HG03342 (cell line): ENCODE data around the gene GATAD2A.
A peak's percentile ranks its signal among the peaks of the same experiment; 100 is the strongest.
"Not testable (repeated sequence)": the region's sequence is repeated elsewhere in the genome, so short reads cannot be mapped to it uniquely, and the experiment has no call there.

ENCODE experiments used
- ATAC-seq: cut with Tn5 transposase; IDR thresholded peaks from one replicate; pipeline ENCODE4 v1.9.1; 2021; ENCODE audit warnings: mild to moderate bottlenecking, moderate library complexity; ENCODE audit not compliant: unreplicated experiment

The GATAD2A gene

GRCh38 chr19:19388568-19389555 is 16.6 kb upstream of the GATAD2A start:
- no peak for ATAC-seq

DNA sequence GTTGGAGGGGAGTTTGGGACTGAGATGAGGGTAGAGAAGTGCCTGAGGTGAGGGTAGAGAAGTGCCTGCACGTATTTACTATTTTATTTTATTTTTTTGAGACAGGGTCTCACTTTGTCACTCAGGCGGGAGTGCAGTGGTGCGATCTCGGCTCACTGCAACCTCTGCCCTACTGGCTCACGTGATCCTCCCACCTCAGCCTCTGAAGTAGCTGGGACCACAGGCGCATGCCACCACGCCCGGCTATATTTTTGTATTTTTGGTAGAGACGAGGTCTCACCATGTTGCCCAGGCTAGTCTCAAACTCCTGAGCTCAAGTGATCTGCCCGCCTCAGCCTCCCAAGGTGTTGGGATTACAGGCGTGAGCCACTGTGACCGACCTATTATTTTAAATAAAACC is 15.8 kb upstream of the GATAD2A start:
- ATAC-seq: not testable (repeated sequence)

DNA sequence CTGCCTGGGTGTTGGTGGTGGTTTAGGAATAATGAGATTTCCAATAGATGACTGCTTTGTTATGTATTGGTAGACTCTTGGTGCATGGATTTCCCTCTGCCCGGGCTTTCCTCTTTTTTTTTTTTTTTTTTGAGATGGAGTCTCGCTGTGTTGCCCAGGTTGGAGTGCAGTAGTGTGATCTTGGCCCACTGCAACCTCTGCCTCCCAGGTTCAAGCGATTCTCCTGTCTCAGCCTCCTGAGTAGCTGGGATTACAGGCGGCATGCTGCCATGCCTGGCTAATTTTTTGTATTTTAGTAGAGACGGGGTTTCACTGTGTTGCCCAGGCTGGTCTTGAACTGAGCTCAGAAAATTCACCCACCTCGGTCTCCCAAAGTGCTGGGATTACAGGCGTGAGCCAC is 11.1 kb upstream of the GATAD2A start:
- ATAC-seq: not testable (repeated sequence)

- no peak for ATAC-seq
Observed at GRCh38 chr19:19399733-19400433, 5.6 kb upstream of the GATAD2A start.

GRCh38 chr19:19402656-19403372 is 2.7 kb upstream of the GATAD2A start:
- ATAC-seq: no peak

DNA sequence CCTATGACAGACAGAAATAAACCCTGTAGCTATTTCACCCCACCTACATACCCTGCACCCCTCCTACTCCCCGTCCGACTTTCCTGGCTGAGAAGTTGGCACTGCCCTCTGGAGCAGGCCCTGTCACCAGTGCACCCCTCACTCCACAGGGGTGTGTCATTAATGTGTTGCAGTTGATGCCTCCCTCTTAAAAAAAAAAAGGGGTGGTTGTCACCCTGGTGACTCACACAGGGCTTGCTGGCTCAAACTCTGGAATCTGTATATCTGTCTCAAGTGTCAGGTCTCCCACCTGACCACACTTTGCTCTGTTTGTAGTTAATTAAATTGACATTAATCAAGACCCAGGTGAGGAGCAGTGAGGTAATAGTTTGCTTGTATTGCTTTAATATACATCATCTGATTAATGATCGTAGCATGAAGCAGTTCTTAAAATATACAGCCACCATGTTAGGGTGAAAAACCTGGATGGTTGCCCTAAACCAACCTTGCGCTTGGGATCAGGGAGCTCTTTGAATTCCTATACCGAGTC is 2.0 kb upstream of the GATAD2A start:
- ATAC-seq: no peak

DNA sequence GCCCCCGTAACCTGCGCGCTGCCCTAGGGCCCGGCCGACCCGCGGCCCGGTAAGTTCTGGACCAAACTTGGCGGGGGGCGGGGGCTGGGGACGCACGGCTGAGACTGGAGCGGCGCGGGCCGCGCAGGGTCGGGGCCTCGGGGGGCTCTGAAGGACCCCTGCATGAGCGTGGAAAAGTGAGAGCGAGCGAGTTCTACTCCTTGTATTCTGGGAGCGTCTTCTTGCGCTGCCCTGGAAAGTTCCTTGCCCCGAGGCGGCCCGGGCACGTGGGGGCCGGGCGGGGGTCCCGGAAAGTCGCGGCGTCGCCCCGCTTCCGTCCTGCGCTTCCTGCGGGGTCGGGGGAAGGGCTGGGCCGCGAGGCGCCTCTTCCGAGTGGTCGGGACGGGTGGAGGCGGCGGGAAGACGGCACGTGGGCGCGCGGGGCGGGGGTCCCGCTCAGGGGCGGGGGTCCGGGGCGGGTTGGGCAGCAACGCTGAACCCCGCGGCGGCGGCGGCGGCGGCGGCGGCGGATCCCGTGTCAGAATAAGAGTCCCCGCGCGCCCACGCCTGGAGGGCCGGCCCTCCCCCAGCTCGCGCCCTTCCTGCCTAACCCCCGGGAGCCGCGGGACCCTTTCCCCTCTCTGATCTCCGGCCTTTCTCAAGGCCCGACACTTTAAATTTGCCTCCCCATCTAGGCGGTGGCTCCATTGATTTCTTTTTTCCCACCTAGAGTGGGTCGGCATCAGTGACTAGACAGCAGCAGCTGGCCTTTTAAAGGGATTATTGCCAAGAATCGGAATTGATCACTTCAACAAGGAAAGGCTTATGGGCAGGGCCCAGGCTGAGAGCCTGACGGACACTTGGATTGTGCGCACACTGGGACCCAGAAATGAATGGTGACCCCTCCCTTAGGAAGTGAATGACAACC is 749 bp downstream of the GATAD2A start:
- peak; percentile 26 for ATAC-seq

DNA sequence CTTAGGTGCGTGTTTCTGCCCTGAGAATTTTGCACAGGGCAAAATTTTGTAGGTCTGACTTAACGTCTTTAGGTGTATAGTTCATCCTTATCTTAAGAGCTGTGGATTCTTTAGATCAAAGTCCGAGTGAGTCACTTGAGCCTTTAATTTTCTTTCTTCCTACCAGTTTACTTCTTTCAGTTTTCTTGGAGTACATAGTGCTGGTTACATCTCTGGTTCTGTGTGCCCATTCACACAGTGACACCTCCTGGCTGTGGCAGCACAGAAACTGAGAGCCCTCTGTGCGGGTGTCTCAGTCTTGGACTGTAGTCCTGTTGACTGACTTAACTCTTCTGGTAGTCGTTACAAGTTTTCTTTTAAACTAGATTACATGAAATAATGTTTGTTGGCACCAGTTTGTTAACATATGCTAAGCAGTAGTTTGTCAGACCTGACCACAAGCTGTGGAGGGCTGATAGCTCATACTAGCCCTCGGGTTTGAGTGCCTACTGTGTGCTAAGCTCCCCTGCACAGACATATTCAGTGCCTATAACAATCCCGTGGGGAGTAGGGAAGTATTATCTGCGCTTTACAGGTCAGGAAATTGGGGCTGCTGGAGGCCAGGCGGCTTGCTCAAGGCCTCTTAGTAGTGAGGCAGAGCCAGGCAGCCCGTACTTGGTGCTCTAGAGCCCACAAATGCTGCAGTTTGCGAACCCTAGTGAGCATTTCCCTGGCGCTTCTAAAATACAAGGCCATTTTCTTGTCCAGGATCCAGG is 1.6 kb downstream of the GATAD2A start:
- ATAC-seq: no peak

DNA sequence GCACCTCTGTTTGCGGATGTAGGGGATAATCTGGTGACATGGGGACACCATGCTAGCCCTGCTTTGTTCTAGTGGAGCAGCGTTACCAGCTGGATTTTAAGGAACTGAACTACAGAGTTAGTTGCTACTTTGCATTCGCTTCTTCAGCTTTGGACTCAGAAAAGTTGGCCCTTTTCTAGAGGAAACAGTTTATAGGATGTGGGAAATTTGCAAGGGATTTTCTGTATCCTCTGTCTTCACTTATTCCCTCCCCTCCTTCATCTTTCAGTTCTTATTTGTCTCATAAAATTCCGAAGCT is 2.1 kb downstream of the GATAD2A start:
- ATAC-seq: no peak

- no peak for ATAC-seq
Observed at GRCh38 chr19:19409205-19409604, 3.7 kb downstream of the GATAD2A start.

DNA sequence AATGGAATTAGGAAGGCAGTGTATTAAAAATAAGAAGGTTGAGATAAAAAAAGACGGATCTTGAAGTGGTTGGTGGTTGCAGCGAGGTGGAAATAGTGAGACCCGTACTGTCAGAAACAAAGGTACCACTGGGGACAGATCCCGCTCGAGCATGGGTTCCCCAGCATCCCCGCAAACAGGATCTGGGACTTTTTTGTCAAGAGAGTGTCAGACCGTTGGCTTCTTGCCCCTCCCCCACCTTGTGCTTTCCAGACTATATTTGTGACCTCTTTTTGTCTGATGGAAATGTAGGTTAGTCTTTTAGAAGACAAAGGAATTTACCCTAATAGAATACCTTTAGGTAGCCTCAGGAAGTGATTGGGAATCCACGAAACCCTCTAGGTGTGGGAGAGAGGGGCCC is 4.2 kb downstream of the GATAD2A start:
- no peak for ATAC-seq

DNA sequence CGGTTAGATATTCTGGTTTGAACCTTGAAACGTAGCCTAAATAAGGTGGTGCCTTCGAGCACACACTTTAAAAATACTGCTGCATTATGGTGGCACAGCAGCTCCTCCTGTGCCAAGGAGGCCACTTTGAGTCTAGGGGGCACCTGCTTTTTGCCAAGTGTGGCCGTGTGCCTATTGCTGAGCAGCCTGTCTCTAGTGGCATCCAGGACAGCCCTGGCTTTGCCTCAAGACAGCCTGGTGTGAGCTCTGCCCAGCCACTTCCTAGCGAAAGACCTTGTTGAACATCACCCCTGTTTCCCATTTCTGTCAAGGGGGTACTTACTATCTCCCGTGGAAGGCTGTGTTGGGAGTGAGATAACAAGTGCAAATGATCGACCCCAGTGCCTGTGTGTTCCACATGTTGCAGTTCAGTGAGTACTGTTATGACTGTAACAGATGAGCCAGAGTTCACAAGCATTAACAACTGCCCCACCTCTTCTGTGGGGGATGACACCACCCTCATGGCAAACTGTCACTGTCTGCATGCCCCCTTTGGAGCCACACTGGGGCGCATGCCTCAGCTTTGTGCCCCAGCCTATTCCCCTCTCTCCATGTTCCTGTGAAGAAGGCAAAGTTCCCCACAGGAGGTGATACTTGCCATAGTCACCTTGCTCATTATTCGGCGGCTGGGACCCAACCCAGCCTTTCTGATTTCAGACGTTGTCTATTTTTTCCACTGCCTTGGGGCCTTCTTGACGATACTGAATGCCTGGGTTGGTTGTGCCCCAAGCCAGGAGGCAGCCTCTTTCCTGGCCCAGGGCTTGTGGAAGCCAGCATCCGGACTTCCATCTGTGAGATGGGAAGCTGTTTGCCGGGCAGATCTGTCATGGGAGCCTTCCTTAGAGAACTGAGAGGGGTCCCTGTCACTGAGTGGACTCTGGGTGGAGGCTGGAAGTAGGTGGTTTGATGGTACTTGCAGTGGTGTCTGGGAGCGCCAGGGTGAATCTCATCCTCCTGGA is 5.4 kb downstream of the GATAD2A start:
- ATAC-seq: peak; percentile 34

GRCh38 chr19:19416280-19416679 is 10.8 kb downstream of the GATAD2A start:
- ATAC-seq: no peak

DNA sequence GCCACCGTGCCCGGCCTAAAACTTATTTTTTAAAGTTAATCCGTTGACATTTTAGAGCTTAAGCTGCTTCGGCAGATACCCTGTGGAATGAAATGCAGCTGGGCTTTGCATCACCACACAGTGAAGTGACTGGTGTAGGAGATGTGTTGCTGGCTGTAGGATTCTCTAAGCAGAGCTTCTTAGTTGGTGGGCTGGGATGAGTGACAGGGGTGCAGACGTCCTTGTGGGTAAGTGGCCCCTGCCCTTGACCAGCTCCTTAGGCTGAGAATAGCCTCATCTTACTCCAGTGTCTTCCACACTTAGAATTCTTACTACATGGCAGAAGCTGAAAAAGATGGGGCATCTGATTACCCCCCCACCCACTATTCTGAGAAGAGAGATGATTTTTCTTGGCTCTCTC is 11.6 kb downstream of the GATAD2A start:
- ATAC-seq: no peak

- no peak for ATAC-seq
Observed at GRCh38 chr19:19417628-19418245, 12.3 kb downstream of the GATAD2A start.

- ATAC-seq: no peak
Observed at GRCh38 chr19:19418555-19419260, 13.2 kb downstream of the GATAD2A start.

- no peak for ATAC-seq
Observed at GRCh38 chr19:19420570-19421298, 15.3 kb downstream of the GATAD2A start.
